ENCODE data around the gene ITPA. TPM values are rescaled to one million over a fixed set of nuclear protein-coding genes. Genes with fewer than 3 reads are reported as not detected.

The ITPA gene
- total and polyA plus RNA-seq, 10 of the 15 experiments (the other 5 are each of a cell fraction or from before 2014, with no cell fraction given): 5.5 to 124 (median 66.3) TPM

DNA sequence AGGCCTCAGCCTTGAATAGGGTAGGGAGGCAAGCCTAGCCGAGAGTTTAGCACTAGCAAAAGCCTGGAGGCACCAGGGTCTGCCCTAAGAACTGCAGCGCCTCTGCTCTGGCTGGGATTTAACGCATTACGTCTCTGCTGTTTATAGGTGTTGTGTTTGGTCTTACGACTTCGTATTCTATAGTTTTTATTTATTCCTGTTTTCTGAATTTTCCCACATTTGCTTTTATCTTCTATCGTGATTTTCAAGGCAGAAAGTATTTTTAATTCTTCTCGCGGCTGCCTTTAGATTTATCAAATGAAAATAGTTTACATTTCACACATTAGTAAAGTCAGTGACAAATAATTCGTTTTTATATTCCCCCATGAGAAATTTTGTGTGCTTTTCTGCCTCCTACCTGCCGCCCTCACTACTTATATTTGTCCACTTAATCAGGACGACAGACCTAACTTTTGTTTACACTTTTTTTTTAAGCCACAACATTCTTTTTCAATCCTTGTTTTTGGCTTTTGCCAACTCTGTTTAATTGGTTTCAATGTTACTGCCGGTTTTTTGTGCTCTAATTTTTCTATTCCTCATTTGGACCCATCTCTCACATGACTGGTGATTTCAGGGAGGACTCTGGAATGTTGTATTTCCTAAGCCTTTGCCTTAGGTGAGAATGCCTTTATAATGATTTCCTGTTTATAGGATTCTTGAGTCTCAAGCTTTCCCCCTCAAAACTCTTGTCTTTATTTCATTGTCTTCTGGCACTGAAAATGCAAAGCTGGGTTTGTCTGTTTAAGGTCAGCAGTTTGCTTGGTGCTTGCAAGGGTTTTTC, 34.6 kb upstream of the ITPA start:
- Histone ChIP-seq H3K4me2 (ENCODE audit: control insufficient read depth, insufficient read depth) (peak overlapping the region; percentile 97), H3K4me1 (ENCODE audit: control insufficient read depth, insufficient read depth, low read length) (peaks cover 2% of the 10 kb centered on the region; the same call in 1 of the 2 replicates), H3K9me3 (replicated peaks; ENCODE audit: control insufficient read depth, insufficient read depth, low read length) (no peaks in the 10 kb centered on the region), H3K27me3 (replicated peaks in 1 of 2; ENCODE audit: control insufficient read depth in 2 of 2, insufficient read depth in 2 of 2, low read length in 1 of 2) (peaks cover 4% of the 10 kb centered on the region in 2 experiments; a peak in 3 of 4 replicates), H2AFZ (ENCODE audit: control insufficient read depth, low read depth, low read length) (peak overlapping the region; percentile 90; the same call in 1 of the 2 replicates), H3K79me2 (ENCODE audit: control insufficient read depth, insufficient read depth, low read length) (no peaks in the 10 kb centered on the region), H4K20me1 (ENCODE audit: control insufficient read depth, insufficient read depth) (no peaks in the 10 kb centered on the region), H3K9ac (ENCODE audit: control insufficient read depth, insufficient read depth, low read length) (no peak overlapping the region), H3K4me3 (no peak overlapping the region; the same call in 1 of the 2 replicates), H3K36me3 (ENCODE audit: control insufficient read depth in 2 of 2, insufficient read depth in 2 of 2, low read length in 1 of 2) (no peaks in the 10 kb centered on the region), H3K27ac (ENCODE audit: control insufficient read depth, insufficient read depth) (no peak overlapping the region)
- in situ Hi-C loops (cut with MboI): no loop called here
- ChIA-PET SMC1A (ENCODE audit: uncharacterized antibody, unreplicated experiment) (no interaction called here), CTCF (no interaction called here), POLR2A (no interaction called here), RAD21 (ENCODE audit: unreplicated experiment) (no interaction called here)
- TSS peak; percentile 38 for BruUV-seq (replicated peaks)
- 27% methylated on average over 13 of the region's 13 CpGs for WGBS (ENCODE audit: insufficient coverage, insufficient replicate concordance, low lambda C conversion rate, missing lambda C conversion rate)
- intact Hi-C loops (cut with micrococcal nuclease; ENCODE audit: unreplicated experiment): no loop called here
- DNase-seq (ENCODE audit: low read depth, low spot score) (no peak), ATAC-seq (no peak), FAIRE-seq (no peak)
- TF ChIP-seq NR2F1 (conservative IDR thresholded peaks at IDR 0.05) (no peak), MTA2 (IDR thresholded peaks at IDR 0.05; ENCODE audit: low read depth) (no peak), YY1 (IDR thresholded peaks at IDR 0.05; ENCODE audit: low read depth, low read length) (no peak), JUNB (IDR thresholded peaks at IDR 0.05) (no peak), RAD51 (IDR thresholded peaks at IDR 0.05) (no peak), LARP7 (IDR thresholded peaks at IDR 0.05) (no peak), IKZF1 (conservative IDR thresholded peaks at IDR 0.05) (no peak), BRCA1 (IDR thresholded peaks at IDR 0.05; ENCODE audit: low read depth, low read length) (no peak), USF1 (IDR thresholded peaks at IDR 0.05; ENCODE audit: borderline replicate concordance, extremely low read length, insufficient read depth, low read depth, low read length) (no peak), MYC (IDR thresholded peaks at IDR 0.05; ENCODE audit: insufficient read depth, insufficient read length, insufficient replicate concordance, low read length, severe bottlenecking) (no peak), POLR2A (IDR thresholded peaks at IDR 0.05; ENCODE audit: low read depth, low read length) (no peak), YBX1 (IDR thresholded peaks at IDR 0.05) (no peak), IRF4 (IDR thresholded peaks at IDR 0.05; ENCODE audit: low read depth, low read length) (no peak), SMC3 (IDR thresholded peaks at IDR 0.05; ENCODE audit: borderline replicate concordance, low read length) (no peak)
